AG09309 (cell line): Measurements from ENCODE around the gene ABLIM2.

Experiments used
- DNase-seq: peaks from one replicate; pipeline ENCODE4 v3.0.0-alpha.2; 2010; ENCODE audit warnings: low read depth
- H3K4me3 ChIP-seq: 2 replicates; pipeline ENCODE4 v1.5.1; 2011; ENCODE audit warnings: mild to moderate bottlenecking, low read depth, low read length, moderate library complexity; ENCODE audit not compliant: control insufficient read depth
- TF ChIP-seq, protein P1 (sequence below): IDR thresholded peaks from 2 replicates; pipeline ENCODE4 v1.5.1; 2011; ENCODE audit warnings: mild to moderate bottlenecking, low read depth, low read length, inconsistent platforms; ENCODE audit not compliant: insufficient read depth, control insufficient read depth; ENCODE audit errors: missing control alignments

ABLIM2 gene

DNA sequence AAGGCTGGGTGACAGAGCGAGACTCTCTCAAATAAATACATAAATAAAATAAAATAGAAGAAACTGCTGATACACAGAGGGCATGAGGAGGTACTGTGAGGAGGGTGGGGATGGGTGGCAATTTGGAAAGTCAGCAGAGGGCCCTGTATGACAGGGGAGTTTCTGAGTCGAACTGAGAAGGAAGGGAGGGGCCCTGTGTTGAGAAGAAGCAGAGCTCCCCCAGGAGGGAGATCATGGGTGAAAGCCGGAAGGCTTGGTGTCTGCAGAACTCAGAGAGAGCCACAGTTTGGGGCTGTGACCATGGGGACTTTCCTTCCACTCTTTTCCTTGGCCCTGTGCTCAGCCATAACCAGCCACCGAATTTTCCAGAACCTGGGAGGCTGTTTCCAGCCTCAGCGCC lies 194.2 kb downstream of the ABLIM2 start:
- TF ChIP-seq, protein P1, sequence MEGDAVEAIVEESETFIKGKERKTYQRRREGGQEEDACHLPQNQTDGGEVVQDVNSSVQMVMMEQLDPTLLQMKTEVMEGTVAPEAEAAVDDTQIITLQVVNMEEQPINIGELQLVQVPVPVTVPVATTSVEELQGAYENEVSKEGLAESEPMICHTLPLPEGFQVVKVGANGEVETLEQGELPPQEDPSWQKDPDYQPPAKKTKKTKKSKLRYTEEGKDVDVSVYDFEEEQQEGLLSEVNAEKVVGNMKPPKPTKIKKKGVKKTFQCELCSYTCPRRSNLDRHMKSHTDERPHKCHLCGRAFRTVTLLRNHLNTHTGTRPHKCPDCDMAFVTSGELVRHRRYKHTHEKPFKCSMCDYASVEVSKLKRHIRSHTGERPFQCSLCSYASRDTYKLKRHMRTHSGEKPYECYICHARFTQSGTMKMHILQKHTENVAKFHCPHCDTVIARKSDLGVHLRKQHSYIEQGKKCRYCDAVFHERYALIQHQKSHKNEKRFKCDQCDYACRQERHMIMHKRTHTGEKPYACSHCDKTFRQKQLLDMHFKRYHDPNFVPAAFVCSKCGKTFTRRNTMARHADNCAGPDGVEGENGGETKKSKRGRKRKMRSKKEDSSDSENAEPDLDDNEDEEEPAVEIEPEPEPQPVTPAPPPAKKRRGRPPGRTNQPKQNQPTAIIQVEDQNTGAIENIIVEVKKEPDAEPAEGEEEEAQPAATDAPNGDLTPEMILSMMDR: no peak
- DNase-seq: no peak
- no peak overlapping the region for H3K4me3 ChIP-seq

DNA sequence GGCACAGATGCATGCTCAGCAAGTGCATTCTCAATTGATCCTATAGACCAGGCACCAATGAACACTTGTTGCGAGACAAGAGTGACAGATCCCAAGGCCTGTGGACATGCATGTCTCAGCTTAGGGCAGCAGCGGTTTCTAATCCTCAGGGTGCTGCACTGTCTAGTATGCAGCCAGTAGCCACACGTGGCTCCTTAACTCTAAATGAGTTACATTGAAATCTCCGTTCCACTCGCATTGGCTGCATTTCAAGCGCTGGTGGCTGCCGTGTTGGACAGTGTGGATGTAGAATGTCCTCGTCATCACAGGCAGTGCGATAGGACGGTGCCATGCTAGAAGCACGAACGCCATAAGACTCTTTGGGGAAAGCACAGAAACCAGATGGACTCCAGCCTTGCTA lies 194.9 kb downstream of the ABLIM2 start:
- H3K4me3 ChIP-seq: no peak overlapping the region
- no peak for DNase-seq
- TF ChIP-seq, protein P1: no peak

DNA sequence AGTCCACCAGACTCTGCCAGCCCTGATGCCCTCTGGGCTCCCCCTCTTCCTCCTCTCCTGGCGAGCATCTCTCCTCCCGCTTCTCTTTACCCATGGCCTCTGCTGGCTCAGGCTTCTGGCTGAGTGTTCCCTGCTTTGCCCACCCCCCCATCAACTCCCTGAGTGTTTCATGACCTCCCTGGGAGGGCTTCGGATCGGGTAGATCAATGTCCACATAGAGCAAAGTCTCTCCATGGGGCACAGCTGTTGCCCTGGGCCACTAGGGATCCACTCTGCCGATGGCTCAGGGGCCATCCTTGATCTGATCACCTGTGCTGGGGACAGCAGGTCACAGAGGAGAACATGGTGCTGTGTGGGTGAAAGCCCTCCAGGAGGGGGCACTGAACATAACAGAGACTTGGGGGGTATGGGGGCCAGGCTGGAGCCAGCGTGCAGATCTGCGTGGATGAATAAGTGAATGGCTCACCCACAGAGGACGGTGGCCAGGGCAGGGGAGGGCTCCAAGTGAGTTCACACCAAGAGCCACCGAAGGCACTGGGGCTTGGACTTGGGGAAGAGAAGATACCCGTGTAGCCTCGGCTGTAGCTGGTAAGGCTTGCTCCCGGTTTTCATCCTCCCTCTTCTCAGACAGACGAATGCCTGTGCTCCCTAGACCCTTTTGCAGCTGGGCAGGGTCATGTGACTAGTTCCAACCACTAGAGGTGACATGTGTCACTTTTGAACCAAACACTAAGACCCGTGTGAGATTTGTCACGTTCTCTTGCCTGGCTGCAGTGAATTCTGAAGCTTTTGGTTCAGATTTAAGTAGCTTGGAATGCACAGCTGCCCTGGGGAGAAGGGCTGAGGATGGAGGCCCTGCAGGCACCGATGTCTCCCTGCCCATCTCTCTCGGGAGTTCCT lies 195.8 kb downstream of the ABLIM2 start:
- DNase-seq: no peak
- TF ChIP-seq, protein P1: no peak
- H3K4me3 ChIP-seq: no peak overlapping the region

DNA sequence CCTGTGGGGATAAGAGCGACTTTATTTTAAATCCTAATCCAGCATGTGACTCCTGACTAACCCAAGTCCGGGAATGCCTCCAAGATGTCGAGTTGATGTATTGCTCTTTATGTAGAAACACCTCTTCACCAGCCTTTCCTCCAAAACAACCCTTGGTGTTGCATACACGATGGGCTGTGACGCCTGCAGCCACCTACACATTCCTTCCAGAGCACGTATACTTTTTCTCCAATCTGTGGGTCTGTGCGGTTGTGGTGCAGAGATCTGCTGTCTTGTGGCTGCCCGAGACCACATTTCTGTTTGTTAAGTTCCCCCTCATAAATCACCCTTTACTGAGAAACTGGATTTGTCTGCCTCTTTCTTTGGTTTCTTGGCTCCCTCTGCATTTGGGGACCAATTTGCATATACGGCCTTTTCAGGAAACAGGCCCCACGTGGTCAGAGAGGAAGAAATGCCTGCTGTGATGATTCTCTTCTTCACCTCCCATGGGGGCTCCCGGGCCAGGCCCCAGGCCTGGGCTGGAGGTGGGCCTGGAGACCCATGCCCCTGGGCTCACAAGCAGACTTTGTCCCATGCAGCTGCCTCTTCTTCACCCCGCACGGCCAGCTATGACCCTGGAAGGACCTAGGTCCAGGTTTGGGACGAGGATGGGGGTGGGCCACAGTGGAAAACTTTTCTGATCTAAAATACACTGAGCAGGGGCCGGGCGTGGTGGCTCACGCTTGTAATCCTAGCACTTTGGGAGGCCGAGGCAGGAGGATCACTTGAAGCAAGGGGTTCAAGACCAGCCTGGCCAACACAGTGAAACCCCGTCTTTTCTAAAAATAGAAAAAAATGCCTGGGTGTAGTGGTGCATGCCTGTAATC lies 197.6 kb downstream of the ABLIM2 start:
- TF ChIP-seq, protein P1: no peak
- DNase-seq: peak; percentile 98
- H3K4me3 ChIP-seq: no peak overlapping the region

DNA sequence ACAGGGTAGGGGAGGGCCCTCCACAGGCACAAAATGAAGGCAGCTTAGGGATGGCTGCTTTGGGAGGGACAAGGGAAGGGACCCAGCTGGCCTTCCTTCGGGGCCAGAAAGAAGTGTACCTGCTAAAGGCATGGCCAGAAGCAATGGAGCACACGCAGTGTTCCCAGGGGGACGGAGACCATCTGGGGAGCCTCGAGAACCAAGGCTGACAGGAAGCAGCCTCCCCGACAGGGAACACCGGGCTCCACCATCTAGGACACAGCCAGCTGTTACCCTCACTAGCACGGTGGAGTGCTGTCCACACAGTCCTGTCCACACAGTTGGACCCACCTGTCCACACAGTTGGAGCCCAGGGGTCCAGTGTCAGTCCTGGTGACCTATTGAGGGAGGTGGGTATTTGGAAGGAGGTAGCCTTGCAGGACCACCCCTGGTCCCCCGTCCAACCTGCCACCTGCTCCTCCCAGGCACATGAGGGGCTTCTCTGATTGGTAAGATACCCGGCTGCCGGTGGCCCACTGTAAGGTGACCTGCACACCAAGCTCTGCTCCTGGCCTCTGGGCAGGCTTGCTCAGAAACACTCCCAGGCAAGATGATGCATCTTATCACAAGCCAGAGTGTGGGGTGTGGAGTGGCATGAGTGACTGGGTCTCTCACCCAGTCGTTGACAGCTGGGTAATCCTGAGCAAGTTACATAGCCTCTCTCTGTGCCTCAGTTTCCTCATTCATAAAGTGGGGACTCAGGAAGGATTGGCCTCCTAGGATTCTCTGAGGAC lies 198.4 kb downstream of the ABLIM2 start:
- TF ChIP-seq, protein P1: no peak

DNA sequence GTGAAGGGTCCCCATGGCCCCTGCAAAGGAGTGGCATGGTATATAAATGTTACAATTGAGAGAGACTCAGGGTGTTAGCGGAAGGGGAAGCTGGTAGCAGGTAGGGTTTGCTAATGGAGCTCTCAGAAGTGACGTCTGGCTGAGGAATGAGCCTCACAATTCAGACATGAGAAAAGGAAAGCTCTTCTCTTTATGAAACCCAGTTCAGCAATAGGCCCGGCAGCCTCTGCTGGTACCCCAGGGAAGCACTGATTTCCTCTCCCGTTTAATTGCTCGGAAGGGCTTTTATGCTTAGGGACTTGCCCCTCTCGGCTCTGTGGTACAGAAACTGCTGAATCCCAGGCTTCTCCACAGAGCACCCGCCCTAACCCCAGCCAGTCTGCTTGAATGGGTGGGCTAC lies 199.5 kb downstream of the ABLIM2 start:
- no peak for DNase-seq

More for the DNA sequence above, 198.4 kb downstream of the ABLIM2 start:
- no peak for DNase-seq
- H3K4me3 ChIP-seq: no peak overlapping the region

More for the DNA sequence above, 199.5 kb downstream of the ABLIM2 start:
- H3K4me3 ChIP-seq: no peak overlapping the region
- TF ChIP-seq, protein P1: no peak
